GM10847 (cell line): ENCODE data around the gene ANKRD63.

Experiments used
- POLR2A ChIP-seq: IDR thresholded peaks from 2 replicates; pipeline ENCODE4 v1.6.1; 2011; ENCODE audit not compliant: insufficient read length; ENCODE audit errors: extremely low read depth

Gene ANKRD63

GRCh38 chr15:40239693-40240618 lies 42.9 kb downstream of the ANKRD63 start:
- TF ChIP-seq POLR2A = no peak

DNA sequence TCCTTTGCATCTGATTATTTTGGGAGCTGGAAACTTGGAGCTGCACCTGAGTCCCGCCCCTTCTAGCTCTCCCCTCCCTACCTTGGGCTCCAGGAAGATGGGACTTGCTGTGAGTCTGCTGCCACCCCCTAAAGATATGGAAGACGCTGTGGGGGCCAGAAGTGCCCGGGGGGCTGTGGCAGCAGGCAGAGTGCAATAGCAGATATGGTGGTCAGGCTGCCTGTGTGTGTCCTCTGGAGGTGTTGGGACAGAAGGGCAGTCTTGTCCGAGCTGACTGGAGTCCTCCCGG lies 43.5 kb downstream of the ANKRD63 start:
- no peak for TF ChIP-seq POLR2A

- TF ChIP-seq POLR2A = no peak
Measured at GRCh38 chr15:40238532-40239403, 44.1 kb downstream of the ANKRD63 start, which contains the start of gene PAK6. TSS of gene PAK6 (plus strand) at chr15:40239063. CDS start at chr15:40264786, 25,723 bp downstream.

- TF ChIP-seq POLR2A = no peak
Measured at GRCh38 chr15:40235201-40235885, 47.5 kb downstream of the ANKRD63 start.

GRCh38 chr15:40234783-40235182 lies 48.1 kb downstream of the ANKRD63 start:
- TF ChIP-seq POLR2A = no peak

GRCh38 chr15:40233727-40234577 lies 48.9 kb downstream of the ANKRD63 start:
- no peak for TF ChIP-seq POLR2A

DNA sequence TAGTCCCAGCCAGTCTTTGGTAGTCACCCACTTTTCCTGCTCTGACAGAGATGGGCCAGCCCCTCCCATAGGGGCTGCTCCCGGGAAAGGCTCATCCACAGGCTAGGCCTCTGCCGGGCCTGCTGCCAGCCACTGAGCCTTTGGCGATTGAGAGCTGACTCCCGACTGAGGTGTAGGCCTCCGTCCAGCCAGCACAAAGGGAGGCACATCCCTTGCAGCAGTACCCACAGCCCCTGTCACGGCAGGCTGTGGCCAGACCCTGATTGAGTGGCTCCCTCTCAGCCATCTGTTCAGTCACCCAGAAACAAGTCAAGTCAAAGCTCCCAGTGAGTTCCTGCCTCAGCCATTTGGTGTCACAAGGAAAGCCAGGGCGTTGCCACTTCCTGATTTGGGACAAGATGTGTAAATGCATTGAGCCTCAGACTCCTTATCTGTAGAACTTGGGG lies 50.2 kb downstream of the ANKRD63 start:
- TF ChIP-seq POLR2A = no peak
